Measurements from ENCODE around the gene ADCY9. TPM values are rescaled to one million over a fixed set of nuclear protein-coding genes. Genes with fewer than 3 reads are reported as not detected.

Gene ADCY9
- total RNA-seq, 1 experiment from 2014 or later = 7.1 TPM

- H3K27me3 Mint-ChIP-seq (ENCODE audit: unreplicated experiment) = peaks cover 8% of the 10 kb centered on the region
- CTCF ChIA-PET = interaction anchor here (0.6 kb wide), 1 partner anchor 82 kb away, joined by 3 read pairs; no protein-coding TSS in a partner anchor
- intact Hi-C loops (cut with micrococcal nuclease; ENCODE audit: unreplicated experiment) = no loop called here
- peaks cover 12% of the 10 kb centered on the region for H3K36me3 Mint-ChIP-seq (ENCODE audit: insufficient read depth, unreplicated experiment)
- H3K4me3 Mint-ChIP-seq (ENCODE audit: low read depth, unreplicated experiment) = peak overlapping the region; percentile 43
- peaks cover 17% of the 10 kb centered on the region for H3K4me1 Mint-ChIP-seq (ENCODE audit: low read depth, unreplicated experiment)
- TF ChIP-seq, protein P1, sequence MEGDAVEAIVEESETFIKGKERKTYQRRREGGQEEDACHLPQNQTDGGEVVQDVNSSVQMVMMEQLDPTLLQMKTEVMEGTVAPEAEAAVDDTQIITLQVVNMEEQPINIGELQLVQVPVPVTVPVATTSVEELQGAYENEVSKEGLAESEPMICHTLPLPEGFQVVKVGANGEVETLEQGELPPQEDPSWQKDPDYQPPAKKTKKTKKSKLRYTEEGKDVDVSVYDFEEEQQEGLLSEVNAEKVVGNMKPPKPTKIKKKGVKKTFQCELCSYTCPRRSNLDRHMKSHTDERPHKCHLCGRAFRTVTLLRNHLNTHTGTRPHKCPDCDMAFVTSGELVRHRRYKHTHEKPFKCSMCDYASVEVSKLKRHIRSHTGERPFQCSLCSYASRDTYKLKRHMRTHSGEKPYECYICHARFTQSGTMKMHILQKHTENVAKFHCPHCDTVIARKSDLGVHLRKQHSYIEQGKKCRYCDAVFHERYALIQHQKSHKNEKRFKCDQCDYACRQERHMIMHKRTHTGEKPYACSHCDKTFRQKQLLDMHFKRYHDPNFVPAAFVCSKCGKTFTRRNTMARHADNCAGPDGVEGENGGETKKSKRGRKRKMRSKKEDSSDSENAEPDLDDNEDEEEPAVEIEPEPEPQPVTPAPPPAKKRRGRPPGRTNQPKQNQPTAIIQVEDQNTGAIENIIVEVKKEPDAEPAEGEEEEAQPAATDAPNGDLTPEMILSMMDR (IDR thresholded peaks at IDR 0.05; ENCODE audit: unreplicated experiment) = no peak
- no peak for DNase-seq
- H3K9me3 Mint-ChIP-seq (ENCODE audit: low read depth, unreplicated experiment) = no peaks in the 10 kb centered on the region
- H3K27ac Mint-ChIP-seq (ENCODE audit: unreplicated experiment) = peak overlapping the region; percentile 78
- no TSS peak for BruUV-seq (replicated peaks)
Observed at GRCh38 chr16:4135537-4135936, 19.3 kb upstream of the ADCY9 start.

- Mint-ChIP-seq H3K27me3 (ENCODE audit: unreplicated experiment) (peaks cover 8% of the 10 kb centered on the region), H3K9me3 (ENCODE audit: low read depth, unreplicated experiment) (no peaks in the 10 kb centered on the region)
- BruUV-seq (replicated peaks) = no TSS peak
Observed at GRCh38 chr16:4133897-4134372, 17.7 kb upstream of the ADCY9 start.

DNA sequence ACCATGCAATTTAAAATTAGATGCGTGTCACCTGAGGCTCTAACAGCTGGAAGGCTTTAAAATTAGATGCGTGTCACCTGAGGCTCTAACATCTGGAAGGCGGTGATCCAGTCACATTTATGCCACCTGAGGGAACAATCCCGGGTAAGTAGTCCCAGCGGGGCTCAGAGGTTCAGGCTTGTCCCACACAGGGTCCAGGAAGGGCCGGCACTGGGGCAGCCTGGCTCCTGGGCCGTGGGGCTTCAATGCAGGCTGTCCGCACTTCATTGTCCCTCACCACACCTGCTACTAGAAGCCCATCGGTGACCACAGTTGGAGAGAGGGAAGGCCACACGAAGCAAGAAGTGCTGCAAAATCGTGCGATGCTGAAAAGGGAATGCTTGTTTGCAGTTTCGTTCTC is 15.4 kb upstream of the ADCY9 start:
- Mint-ChIP-seq H3K4me3 (ENCODE audit: low read depth, unreplicated experiment) (no peak overlapping the region), H3K4me1 (ENCODE audit: low read depth, unreplicated experiment) (peaks cover 16% of the 10 kb centered on the region), H3K9me3 (ENCODE audit: low read depth, unreplicated experiment) (no peaks in the 10 kb centered on the region), H3K27ac (ENCODE audit: unreplicated experiment) (no peak overlapping the region), H3K36me3 (ENCODE audit: insufficient read depth, unreplicated experiment) (peaks cover 11% of the 10 kb centered on the region), H3K27me3 (ENCODE audit: unreplicated experiment) (peaks cover 8% of the 10 kb centered on the region)
- no TSS peak for BruUV-seq (replicated peaks)
- DNase-seq = no peak
- intact Hi-C loops (cut with micrococcal nuclease; ENCODE audit: unreplicated experiment) = no loop called here
- TF ChIP-seq, protein P1 (IDR thresholded peaks at IDR 0.05; ENCODE audit: unreplicated experiment) = no peak
- CTCF ChIA-PET = no interaction called here

More at GRCh38 chr16:4133897-4134372, 17.7 kb upstream of the ADCY9 start:
- Mint-ChIP-seq H3K4me1 (ENCODE audit: low read depth, unreplicated experiment) (peaks cover 17% of the 10 kb centered on the region), H3K27ac (ENCODE audit: unreplicated experiment) (no peak overlapping the region), H3K36me3 (ENCODE audit: insufficient read depth, unreplicated experiment) (peaks cover 12% of the 10 kb centered on the region), H3K4me3 (ENCODE audit: low read depth, unreplicated experiment) (no peak overlapping the region)
- TF ChIP-seq, protein P1 (IDR thresholded peaks at IDR 0.05; ENCODE audit: unreplicated experiment) = no peak
- no peak for DNase-seq
- intact Hi-C loops (cut with micrococcal nuclease; ENCODE audit: unreplicated experiment) = no loop called here
- CTCF ChIA-PET = no interaction called here

- H3K9me3 Mint-ChIP-seq (ENCODE audit: low read depth, unreplicated experiment) = no peaks in the 10 kb centered on the region
- H3K27me3 Mint-ChIP-seq (ENCODE audit: unreplicated experiment) = peaks cover 21% of the 10 kb centered on the region
- intact Hi-C loops (cut with micrococcal nuclease; ENCODE audit: unreplicated experiment) = no loop called here
- H3K27ac Mint-ChIP-seq (ENCODE audit: unreplicated experiment) = no peak overlapping the region
- H3K36me3 Mint-ChIP-seq (ENCODE audit: insufficient read depth, unreplicated experiment) = no peaks in the 10 kb centered on the region
- TF ChIP-seq, protein P1 (IDR thresholded peaks at IDR 0.05; ENCODE audit: unreplicated experiment) = no peak
- CTCF ChIA-PET = no interaction called here
- DNase-seq = no peak
- H3K4me3 Mint-ChIP-seq (ENCODE audit: low read depth, unreplicated experiment) = no peak overlapping the region
- no TSS peak for BruUV-seq (replicated peaks)
- no peaks in the 10 kb centered on the region for H3K4me1 Mint-ChIP-seq (ENCODE audit: low read depth, unreplicated experiment)
Observed at GRCh38 chr16:4124535-4125294, 8.5 kb upstream of the ADCY9 start.
